NCI-H526 (cell line): Measurements from ENCODE around the gene SLC25A45.

Experiments used
- DNase-seq, 2 experiments: peaks; one replicate each; lab custom pipeline; 2025; lab: John Stamatoyannopoulos, UW

The SLC25A45 gene

DNA sequence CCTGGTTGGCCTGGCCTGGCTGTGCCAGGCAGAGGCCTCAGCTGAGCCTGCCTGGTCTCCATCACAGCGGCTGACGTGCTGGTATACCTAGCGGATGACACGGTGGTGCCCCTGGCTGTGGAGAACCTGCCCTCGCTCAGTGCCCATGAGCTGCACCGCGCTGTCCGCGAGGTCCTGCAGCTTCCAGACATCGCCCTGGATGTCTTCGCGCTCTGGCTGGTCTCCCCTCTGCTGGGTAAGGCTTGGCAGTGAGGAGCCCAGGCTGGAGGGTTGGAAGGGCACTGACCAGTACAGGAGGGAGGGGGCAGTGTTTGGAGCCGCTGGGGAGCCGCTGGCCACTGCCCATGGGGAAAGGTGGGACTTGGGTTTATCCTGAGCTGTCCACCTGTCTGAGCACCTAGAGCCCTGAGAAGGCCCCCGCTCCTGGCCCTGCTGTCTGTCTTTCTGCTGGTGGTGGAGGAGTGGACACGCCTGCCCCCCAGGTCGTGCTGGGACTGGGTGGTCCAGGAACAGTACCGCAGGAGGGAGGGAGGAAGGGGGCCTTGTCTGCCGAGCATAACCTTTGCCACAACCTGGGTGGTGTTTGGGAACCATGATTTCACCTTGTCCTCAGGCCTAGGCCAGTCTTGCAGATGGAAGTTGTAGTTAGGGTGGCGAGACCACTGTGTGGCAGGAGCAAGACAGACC, 7.0 kb upstream of the SLC25A45 start:
- DNase-seq: no peak

- DNase-seq: no peak
Measured at GRCh38 chr11:65388731-65389130, 6.3 kb upstream of the SLC25A45 start.

- peak; percentile 45 to 92 for DNase-seq
Measured at GRCh38 chr11:65386307-65387140, 4.1 kb upstream of the SLC25A45 start, which contains the start of gene FRMD8. FRMD8 (plus strand) TSS chr11:65386637; CDS start chr11:65387037, 400 bp downstream.

DNA sequence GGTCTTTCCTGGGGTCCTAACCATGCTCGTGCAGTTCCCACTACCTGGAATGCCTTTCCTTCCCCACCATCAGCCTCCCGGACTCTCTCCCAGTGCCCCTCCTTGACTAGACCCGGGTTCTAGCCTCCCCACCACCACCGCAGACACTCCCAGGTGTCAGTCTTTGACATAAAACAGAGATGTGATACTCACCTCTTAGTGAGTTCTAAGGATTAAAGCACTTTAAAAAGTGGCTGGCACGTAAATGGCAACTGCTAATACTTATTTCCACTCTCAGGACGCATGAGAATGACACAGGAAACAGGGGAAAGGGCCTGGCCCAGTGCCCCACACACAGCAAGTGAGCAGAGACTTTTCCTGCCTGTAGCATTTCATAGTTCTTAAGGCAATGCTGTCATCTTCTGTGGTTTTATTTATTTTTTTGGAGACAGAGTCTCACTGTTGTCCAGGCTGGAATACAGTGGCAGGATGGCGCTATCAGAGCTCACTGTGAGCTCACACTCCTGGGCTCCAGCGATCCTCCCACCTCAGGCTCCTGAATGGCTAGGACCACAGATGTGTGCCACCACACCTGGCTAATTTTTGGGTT, 1.9 kb upstream of the SLC25A45 start:
- DNase-seq: no peak

DNA sequence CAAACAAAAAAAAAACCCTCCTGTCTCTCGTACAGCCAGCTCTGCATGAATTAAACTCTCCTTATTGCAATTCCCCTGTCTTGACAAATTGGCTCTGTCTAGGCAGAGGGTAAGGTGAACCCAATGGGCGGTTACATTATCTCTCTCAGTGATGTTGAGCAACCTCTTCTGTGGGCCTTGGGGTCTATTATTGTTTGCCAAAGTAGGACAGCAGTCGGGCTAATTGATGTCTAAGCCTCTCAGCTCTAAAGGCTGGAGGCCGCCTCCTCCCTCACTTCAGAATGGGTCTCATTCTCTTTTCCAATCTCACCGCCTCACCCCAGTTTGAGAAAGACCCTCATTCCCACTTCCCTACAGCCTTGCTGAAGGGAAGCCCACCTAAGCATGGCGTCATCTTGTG, 1.3 kb upstream of the SLC25A45 start:
- no peak for DNase-seq

GRCh38 chr11:65382804-65383368, 440 bp upstream of the SLC25A45 start:
- no peak for DNase-seq

DNA sequence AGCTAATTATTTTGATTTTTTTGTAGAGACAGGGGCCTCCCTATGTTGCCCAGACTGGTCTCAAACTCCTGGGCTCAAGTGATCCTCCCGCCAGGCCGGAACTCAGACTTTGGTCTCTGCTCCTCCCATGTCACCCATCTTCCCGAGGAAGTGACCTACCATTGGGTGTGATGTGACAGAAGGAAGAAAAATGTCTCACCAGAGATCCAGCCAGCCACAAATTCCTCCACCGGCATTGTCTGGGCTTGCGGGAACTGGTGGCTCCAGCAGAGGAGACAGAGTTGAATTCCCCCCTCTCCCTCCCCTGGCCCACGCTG, 772 bp downstream of the SLC25A45 start:
- DNase-seq: no peak

- peak in 1 of 2 experiments; percentile 41 for DNase-seq
Measured at GRCh38 chr11:65380460-65381119, 1.9 kb downstream of the SLC25A45 start.

- DNase-seq: no peak
Measured at GRCh38 chr11:65379698-65380459, 2.6 kb downstream of the SLC25A45 start.

DNA sequence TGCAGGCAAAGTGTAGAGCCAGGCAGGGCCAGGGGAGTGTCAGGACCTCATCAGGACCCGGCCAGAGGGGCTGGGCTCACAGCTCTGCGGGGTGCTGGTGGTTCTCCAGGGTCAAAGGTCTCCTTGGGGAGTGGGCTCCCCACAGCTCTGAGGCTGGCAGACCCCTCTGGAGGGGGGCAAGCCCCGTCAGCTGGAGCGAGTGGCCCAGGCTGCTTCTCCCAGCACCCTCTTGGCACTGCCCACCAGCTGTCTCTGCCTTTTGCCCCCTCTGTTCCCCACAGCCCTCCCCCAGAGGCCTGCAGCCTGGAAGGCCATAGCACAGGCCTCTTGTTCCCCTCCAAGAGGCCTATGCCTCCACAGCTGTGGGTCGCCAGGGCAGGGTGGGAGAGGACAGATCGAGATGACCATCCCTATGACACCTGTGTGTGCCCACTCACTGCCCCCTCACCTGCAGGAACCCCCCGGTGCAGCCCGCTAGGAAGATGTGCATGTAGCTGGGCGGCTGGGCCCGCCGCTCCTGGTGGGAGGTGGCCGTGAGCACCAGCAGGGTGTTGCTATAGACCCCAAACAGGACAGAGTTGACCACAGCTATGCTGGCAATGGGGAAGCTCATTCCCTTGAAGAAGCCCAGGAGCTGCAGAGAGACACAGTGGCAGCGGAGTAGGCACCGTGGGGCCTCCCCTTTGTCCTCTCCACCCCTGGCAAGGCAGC, 3.4 kb downstream of the SLC25A45 start:
- no peak for DNase-seq

DNA sequence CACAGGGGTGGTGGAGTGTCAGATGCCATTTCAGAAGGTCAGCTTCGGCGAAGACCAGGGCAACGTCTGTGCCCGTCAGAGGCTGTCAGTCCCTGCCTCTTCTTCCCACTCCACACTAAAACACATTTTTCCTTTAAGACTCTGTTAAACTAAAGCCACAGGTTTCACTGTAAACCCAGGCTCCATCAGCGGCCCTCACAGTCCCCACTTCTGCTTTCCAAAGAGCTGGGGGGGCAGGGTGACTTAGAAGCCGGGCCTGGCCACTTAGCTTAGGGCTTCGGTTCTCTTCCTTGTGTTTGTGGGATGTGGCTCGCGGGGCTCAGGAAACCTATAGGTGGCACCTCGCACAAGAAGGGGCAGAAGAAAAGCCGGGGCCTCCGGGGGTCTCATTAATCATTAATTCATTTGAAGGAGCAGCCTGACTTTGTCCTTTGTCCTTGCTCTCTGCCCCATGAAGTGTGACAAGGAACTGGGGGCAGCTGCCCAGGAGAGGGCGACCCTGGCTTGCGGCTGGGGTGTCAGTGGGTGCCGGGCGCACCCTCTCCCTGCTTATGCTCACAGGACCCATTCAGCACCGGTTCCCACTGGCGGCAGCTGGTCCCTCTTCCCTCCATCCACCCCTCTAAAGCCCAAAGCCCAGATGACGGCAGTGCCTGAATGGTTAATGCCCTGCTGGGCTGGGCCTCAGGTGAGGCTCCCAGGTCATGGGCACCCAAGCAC, 4.1 kb downstream of the SLC25A45 start:
- no peak for DNase-seq

GRCh38 chr11:65377777-65378176, 4.7 kb downstream of the SLC25A45 start:
- no peak for DNase-seq

- DNase-seq: no peak
Measured at GRCh38 chr11:65377036-65377435, 5.4 kb downstream of the SLC25A45 start.

DNA sequence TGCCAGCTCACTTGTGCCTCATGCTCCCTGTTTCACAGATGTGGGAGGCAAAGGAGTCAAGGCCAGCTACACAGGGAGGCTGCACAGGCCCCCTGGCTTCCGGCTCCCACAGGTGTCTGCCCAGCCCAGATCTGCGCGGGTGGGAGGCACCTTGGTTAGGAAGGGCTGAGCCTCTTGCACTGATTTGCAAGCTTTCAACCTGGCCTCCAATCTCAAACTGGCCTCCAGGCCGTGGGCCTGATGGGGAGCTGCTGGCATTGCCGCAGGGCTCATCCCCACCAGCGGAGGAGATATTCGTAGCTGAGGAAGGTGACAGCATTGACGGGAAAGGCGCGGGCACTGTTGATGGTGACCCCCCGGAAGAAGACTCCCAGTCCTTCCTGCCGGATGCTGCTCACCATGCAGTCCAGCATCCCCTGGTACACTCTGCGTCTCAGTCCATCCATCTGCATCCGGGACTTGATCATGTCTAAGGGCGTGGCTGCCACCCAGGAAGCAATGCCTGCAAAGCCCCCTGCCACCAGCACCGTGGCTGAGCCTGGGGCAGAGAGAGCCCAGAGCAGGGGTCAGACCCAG, 6.2 kb downstream of the SLC25A45 start:
- DNase-seq: no peak

DNA sequence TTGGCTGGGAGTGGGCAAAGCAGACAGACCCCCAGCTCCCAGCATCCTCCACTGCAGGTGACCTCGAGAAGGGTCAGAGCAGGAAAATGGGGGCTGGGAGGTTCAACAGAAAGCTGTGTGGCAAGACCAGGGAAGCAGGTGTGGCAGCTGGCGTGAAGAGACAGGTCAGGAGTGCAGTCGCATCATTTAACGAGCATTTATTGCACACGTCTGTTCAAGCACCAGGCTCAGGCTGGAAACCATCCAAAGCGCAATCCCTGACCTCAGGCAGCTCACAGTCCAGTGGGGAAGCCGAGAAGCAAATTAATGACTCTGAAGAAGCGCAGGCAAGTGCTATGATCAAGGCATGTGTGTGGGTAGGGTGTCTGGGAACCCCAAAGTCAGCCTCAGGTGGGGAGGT, 7.4 kb downstream of the SLC25A45 start:
- no peak for DNase-seq

DNA sequence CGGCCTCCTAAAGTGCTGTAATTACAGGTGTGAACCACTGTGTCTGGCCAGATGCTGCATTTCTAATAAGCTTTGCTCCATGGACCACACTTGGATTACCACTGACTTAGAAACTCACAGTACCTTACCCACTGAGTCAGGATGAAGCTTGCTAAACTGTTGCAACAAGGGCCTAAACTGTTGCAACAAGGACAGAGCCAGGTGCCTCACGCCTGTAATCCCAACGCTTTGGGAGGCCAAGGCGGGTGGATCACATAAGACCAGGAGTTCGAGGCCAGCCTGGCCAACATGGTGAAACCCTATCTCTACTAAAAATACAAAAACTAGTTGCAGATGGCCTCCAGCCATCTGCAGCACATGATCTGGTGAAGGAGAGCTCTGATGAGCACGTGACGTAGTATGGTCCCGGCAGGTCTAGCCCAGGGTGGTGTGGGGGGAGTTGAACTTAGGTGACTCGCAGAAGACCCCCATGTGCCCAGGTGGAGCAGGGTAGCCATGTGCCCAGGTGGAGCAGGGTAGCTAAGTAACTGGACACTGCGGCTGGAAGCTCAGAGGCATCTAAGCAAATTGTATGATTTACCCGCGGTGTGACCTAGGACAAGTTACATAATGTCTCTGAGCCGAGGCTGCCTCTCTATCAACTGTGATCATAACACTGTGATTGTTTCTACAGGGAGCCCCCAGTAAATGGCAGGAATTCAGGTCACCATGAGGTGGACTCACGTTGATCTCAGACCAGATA, 8.4 kb downstream of the SLC25A45 start:
- no peak for DNase-seq

DNA sequence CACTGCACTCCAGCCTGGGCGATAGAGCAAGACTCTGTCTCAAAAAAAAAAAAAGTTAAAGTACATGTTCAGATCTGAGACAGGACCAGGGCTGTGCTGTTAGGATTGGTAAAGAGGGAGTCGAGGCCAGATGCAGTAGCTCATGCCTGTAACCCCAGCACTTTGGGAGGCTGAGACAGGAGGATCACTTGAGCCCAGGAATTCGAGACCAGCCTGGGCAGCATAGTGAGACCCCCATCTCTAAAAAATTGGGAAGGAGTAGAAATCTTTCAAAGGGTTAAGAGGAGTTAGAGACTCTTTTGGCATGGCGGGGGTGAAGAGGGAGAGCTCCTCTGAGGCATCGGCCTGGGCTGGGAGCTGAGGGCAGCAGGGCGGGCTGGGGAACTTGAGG, 11.8 kb downstream of the SLC25A45 start:
- no peak for DNase-seq

- peak; percentile 47 to 89 for DNase-seq
Measured at GRCh38 chr11:65366340-65366773, 16.1 kb downstream of the SLC25A45 start.

DNA sequence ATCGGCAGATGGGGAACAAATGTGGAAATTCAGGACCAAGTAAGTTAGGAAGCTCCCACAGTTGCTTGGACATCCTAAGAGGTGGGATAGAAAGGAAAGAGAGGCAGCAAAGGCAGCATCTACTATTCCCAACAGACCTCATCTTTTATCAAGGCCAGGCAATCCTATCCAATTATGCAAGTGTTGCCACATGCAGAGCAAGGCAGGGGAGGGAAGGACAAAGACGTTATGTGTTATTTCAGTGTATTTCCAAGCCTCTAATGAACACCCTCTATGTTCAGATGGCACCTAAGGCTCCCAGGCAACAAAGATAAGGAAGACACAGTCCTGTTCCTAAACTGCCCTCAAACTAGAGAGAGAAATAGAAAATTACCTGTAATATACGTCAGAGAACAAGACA, 18.7 kb downstream of the SLC25A45 start:
- no peak for DNase-seq
